ENCODE measurements around the gene ARHGAP19.

The ARHGAP19 gene, protein sequence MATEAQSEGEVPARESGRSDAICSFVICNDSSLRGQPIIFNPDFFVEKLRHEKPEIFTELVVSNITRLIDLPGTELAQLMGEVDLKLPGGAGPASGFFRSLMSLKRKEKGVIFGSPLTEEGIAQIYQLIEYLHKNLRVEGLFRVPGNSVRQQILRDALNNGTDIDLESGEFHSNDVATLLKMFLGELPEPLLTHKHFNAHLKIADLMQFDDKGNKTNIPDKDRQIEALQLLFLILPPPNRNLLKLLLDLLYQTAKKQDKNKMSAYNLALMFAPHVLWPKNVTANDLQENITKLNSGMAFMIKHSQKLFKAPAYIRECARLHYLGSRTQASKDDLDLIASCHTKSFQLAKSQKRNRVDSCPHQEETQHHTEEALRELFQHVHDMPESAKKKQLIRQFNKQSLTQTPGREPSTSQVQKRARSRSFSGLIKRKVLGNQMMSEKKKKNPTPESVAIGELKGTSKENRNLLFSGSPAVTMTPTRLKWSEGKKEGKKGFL

DNA sequence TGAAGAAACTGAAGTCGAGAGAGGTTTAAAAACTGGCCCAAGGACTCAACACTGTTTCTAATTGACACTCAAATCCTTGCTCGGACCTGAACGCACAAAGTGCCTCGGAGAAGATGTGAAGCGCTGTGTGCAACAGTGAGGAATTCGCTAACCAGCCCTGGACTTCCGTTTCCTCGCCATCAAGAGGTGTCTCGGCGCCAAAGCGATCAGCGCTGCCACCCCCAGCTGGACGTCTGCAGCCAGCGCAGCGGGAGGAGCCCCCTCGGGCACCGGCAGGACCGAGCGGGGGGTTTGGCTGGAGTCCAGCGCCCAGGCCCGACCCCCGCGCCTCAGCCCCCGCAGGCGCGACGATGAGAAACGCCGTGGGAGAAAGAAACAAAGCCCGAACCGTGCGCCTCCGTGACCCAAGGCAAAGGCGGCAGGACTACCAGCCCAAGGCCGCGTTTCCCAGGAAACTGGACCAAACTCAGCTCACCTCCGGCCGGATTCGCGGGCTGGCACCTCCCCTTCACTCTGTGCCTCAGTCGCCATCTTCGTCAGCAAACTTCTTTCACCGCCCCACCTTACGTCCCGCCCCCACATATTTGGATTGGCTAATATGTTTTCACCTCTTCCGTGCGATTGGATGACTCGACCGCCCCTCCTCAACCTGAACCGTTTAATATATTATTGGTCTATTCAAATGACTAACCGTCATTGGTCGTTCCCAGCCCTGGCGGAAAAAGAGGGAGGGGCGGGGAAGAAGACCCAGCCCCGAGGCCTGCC, at the start of gene ARHGAP19:
Gene ARHGAP19, minus strand, starts transcription at position 541 of the 765 bp plus-strand sequence. Its CDS starts 10 bp downstream, at position 531.
- peak; percentile 95 for DNase-seq

DNA sequence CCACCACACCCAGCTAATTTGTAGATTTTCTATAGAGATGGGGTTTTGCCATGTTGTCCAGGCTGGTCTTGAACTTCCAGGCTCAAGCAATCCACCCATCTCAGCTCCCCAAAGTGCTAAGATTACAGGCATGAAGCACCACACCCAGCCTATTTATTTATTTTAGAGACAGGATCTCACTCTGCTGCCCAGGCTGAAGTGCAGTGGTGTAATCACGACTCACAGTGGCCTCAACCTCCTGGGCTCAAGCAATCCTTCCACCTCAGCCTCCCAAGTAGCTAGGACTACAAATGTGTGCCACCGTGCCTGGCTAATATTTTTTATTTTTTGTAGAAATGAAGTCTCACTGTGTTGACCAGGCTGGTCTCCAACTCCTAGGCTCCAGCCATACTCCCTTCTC, 49.0 kb upstream of the ARHGAP19 start:
- no peak for DNase-seq

DNA sequence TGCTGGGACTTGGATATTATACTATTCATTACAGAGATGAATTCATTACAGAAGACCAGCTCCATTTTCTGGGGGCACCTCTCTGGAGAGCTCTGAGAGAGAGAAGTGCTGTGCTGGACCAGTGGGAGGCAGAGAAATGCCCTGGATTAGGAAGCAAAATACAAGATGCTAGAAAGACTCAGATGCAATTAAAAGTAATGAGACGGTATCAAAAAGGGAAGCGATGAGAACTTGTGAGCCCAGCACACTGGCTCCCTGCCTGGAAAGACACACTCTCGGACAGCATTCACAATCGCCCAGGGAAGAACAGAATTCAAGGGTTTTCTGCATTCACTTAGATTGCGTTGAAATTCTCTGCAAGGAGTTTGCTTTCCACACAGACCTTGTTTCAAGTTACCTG, 45.6 kb upstream of the ARHGAP19 start:
- no peak for DNase-seq

DNA sequence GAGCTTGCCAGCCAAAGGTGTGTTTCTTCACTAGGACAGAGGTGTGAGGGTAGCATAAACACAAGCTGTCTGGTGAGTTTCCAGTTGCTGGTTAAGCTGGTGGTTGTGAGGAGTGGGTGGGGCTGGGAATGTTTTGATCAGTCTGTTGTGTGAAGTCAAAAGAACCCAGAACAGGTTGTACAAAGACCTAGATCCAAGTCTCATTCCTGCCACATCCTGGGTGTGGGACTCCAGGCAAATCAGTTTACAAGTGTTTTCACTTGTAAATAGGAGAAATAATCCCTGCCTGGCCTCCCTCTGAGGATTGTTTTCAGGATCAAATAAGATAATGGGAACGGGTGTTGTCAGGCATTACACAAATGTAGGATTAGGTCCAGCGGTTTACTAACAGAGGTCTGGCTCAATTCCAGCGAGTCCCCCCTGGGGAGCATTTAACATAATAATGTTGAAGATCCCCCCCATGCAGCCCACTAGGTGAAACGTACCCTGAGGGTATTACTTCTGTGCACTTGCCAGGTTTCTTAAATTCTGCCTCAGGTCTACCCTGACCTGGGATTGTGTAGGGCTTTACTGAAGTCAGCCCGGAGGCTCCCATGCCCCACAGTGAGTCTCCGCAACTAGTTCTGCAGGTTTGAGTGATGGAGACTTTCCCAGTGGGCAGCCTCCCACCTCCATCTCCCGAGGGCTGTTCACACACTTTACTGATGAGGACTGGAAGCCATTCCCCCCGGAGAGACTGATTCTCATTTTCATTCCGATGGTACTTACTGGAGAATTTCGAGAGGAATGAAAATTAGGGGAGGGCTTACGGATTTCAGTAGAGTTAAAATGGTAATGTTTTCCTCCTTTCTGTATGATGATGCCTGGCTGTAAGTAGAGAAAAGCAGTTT, 44.8 kb upstream of the ARHGAP19 start:
- DNase-seq, result peak; percentile 64

DNA sequence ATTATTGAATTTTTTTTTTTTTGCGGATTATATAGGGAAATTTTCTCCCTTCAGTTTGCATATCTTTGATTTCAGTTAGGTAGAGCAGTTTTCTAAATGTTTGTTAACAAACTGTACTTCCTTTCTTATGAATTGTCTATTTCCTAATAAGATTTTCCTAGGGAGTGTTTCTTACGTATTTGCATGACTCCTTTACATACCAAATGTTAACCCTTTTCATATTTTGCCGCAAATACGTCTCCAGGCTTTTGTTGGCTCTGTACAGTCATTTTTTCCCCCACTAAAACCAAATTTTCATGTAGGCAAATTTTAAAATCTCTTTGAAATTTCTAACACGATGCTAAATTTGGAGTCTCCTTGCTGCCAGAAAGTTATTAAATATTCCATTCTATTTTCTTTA, 44.0 kb upstream of the ARHGAP19 start:
- DNase-seq, result peak; percentile 65

DNA sequence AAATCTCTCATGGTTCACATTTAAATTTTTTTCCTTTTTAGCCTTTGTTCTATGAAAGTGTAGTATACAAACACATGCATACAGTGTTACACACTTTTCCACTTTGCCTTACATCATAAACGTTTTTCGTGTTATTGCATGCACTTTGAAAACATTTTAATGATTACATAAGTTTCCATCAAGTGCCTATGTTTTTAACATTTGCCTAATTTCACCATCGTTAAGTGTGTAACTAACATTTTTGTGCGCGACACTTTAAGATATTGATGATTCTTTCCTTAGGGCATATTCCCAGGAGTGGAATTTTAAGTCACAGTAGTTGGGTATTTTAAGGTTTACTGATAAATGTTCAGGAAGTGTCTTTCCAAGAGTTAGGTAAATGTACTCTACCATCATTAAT, 43.6 kb upstream of the ARHGAP19 start:
- no peak for DNase-seq

DNA sequence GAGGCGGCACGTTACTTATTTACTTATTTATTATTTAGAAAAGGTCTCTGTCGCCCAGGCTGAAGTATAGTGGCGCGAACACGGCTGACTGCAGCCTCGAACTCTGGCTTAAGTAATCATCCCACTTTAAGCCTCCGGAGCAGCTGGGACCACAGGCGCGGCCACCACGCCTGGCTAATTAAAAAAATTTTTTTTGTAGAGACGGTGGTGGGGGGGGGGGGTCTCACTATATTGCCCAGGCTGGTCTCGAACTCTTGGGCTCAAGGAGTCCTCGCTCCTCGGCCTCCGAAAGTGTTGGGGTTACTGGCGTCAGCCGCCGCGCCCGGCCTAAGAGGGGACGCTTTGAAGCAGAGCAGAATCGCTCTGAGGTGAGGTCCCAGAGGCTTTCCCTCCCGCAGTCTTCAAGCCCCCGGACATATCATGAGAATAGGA, 42.8 kb upstream of the ARHGAP19 start:
- DNase-seq, result no peak

DNA sequence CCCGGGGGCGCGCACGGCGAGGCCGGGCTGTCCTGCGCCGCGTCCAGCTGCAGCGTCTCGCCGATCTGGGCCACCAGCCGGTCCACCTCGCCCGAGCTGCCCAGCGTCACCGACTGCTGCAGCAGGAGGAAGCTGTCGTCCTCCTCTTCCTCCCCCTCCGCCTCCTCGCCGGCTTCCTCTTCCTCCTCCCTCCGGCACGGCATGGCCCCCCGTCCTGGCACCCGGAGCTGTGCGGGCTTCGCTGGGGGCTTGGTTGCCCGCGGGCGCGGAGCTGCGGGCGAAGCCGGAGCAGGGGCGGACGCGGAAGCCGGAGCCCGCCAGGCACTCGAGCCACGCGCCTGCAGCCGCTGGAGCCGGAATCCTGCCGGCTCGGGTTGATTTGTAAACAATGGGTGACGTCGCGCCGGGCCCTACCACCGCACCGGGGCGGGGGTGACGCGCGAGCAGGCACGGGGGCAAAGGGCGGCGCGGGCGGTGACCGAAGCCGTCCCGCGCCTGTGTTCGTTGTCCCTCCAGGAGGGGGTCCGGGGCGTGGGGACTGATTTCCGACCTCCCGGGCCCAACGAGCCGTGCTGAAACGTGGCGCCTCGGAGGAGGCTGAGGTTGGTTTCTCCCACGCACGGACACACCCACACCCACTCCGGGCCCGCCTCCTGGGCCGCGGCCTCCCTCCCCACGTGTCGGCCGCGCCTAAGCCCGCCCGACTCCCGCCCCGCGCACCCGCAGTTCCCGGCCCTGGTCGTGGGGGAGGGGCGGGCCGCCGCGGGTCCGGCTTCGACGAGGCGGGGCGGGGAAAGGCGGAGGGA, 42.1 kb upstream of the ARHGAP19 start, which contains the start of gene FRAT2:
Gene FRAT2, minus strand, starts transcription at position 360 of the 806 bp plus-strand sequence. Its CDS starts 157 bp downstream, at position 203.
- peak; percentile 35 for DNase-seq

DNA sequence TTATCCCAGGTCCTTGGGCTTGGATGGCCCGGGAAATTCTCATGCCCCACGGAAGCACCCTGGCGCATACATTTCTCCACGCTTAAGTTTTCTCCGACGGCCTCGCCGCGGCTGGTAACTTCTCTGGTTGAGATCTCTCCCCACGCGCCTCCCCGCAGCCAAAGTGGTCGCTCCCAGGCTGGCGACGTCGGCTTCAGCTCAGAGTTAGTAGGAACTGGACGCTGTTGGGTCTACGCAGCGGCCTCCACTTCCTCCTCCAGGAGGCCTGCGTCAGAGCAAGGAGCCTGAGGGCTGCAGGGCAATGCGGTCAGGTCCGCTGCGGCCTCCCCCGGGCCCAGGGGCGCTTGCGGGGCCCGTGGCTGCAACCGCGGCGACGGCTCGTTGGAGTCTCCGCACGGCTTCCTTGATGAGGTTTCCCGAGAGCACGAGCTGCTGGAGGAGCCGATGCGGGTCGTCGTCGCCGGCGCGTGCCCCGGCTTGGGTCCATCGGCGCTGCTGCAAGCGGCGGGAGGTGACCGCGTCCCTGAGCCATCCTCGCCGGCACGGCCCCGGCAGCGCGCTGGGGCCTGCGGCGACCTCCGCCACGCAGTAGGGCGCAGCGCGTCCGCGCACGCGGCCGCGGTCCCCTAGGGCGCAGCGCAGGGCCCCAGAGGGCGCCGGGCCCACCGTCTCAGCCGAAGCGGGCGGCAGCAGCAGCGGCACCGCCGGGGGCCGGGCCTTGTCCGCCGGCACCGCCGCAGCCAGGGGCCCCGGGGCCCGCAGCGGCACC, 41.3 kb upstream of the ARHGAP19 start:
- DNase-seq, result no peak

DNA sequence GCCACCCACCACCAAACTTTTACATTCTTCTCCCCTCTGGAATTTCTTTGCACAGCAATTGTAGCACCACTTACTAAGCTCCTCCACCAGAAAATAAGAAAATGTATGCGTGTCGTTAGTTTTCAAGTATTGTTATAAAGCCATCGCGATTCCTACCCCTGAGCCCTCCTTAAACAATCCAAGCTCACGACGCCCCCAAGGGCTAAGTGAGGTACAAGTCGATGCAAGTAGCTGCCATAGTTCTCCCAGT, 40.8 kb upstream of the ARHGAP19 start:
- no peak for DNase-seq

DNA sequence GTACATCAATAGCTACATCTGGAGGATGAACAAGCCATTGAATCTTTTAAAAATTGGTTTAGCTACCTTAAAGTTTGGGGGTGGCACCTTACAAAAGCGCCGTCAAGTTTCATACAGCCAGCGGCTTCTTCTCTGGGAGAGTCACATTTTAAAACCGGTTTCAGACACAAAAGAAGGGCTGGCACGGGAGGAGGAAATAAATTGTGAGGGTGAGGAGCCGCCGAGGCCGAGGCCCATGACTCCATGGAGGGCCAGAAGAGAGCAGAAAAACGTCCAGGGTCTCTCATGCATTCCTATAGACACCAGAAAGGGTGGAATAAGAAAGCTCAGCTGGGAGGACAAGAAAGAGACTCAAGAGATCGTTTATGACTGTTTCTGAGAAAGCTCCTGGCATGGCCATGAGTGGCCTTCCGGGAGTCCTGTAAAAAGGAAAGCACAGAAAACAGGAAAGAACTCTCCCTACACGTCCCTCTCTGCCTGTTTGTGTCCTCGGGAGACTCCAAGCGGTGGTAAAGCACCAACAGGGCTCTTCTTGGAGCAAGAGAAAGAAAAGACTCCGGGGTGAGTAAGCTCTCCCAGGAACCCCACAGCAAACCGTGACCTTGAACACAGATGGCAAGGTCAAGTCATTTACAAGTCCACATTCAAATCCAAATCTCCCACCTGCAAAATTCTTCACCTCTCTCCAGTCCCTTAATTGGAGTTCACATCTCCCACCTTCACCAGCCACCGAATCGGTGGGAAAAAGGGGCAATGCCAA, 40.3 kb upstream of the ARHGAP19 start:
- no peak for DNase-seq

DNA sequence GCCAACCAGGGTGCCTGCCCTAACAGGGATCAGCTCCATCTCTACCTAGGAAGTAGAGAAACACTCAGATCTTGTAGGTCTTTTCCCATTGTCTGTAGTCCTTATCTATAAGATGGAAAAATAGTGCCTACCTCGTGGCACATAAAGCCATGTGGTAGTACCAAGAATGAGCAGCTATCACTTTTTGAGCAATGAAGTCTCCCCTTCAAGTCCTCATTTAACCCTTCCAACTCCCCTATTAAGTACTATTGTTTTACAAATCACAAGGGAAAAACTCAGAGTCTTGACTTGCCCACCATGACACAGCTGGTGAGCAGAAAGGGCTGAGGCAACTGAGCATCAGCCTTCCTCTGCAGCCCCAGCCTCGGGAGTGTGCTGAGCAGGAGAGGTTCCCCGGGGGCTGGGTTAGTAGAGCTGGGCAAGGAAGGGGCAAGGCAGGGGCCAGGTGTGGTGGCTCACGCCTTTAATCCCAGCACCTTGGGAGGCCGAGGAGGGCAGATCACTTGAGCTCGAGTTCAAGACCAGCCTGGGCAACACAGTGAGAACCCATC, 38.8 kb upstream of the ARHGAP19 start:
- DNase-seq, result no peak

DNA sequence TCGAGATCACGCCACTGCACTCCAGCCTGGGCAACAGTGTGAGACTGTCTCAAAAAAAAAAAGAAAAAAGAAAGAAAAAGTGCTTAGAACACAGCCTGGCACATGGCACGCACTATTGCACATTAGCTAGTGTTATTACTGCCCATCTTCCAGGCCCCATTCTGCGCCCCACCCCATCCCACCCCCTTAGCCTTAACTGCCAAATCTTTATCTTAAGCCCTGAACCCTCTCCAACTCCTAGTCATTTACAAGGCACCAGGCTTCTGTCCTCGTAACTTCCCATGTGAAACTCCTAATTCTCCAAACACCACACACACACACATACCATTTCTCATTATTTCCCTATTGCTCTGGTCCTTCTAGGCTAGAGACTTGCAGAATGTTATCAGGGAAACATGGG, 37.3 kb upstream of the ARHGAP19 start:
- no peak for DNase-seq

DNA sequence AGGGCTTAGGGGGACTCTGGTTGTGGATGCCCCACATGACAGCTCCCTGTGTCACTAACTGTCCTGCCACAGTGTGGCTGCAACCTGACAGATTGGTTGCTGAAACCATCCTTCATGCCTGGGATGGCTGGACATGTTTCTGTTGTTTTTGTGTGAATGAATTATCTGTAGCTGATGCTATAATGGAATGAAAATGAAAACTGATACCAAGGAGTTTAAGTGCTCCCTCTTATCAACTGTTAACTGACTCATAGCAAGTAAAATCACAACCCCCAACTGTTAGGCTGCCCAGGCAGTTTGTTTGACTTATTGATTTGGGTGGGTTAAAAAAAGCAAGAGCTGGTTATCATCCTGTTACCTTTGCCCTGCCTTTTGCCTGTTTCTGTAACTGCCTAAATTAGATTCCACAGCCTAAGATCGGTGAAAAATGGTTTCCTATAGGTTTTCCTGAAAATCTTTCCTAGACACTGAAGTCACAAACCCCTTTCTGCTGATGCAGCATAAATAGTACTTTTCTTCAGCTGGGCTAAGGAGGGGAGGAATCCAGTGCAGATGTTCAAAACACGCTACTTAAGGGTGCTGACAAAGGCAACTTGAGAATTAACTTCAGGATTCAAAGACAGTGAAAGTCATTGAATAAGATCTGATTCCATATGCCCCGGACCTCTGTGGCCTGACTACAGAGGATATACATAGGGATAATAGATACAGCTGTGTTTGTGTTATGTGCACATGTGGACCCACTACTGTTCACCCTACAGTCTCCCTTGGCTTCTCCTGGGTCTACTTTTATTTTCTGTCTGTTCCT, 36.4 kb upstream of the ARHGAP19 start:
- no peak for DNase-seq

DNA sequence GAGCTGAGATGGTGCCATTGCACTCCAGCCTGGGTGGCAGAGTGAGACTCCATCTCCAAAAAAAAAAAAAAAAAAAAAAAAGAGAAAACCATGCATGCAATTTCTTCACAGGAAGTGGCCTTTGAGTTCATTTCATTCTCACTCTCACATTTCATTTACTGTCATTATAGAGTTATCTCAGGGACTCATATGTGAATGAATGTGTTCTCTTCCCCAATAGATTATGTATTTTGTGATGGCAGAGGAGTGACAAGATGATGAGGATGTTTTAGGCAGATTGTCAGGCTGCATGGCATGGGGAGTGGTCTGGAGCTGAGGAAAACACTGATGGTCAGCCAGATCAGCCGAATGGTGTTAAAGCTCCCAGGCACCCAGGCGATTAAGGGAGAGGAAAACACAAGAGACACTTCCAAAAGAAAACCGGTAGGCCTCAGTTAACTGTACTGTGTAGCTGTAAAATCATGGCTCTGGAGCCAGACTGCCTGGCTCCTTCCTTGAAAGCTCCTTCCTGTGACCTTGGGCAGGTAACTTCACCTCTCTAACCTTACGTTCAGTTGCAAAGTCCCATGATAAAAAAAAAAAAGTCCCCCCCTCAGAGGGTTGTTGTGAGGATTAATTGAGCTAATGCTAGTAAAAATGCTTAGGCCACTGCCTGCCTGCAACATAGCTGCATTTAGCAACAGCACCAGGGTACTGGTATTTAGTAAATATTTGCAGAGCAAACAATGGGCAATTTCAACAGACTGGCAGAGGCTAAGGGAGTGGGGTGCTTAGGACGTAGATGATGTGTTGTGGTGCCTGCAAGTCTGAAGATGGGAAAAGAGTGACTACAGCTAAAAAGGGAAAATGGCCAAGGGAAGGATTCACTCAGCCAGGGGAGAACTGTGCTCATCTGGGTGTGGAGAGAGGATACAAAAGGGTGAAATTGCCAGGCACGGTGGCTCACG, 35.2 kb upstream of the ARHGAP19 start:
- no peak for DNase-seq

DNA sequence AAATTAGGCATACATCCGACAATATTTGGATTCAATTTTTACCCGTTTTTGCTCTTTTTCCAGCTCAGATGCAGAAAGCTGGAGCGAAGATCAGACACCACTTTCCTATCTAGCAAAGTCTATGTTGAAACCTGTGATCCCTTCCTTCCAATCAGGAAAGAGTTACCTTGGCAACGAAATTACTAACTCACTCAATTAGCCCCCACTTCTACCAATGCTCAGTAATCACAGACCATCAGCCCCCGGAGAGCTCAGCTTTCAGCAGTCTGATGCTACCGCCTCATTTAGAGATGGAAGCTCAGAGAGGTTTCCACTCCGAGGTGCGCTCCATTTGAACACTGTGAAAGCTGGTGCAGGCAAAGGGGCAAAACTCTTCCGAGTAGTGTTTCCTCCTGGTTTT, 33.3 kb upstream of the ARHGAP19 start:
- DNase-seq, result no peak

DNA sequence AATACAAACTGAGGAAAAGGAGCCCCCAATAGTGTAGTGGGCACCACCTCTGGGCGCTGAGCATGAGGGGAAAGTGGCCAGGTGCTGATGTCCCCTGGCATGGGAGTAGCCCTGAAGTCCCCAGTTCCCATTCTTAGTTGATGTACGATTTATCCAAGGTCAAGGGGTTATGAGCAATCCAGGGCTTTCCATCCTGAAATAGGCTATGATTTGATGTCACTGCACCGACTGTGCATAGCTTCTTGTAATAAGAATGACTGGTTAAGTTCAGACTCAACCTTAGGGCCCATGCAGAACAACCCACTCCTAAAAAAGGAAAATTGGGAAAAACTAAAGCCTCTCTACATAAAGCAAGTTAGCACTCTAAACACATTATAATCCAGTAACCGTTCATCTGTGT, 31.1 kb upstream of the ARHGAP19 start:
- no peak for DNase-seq

DNA sequence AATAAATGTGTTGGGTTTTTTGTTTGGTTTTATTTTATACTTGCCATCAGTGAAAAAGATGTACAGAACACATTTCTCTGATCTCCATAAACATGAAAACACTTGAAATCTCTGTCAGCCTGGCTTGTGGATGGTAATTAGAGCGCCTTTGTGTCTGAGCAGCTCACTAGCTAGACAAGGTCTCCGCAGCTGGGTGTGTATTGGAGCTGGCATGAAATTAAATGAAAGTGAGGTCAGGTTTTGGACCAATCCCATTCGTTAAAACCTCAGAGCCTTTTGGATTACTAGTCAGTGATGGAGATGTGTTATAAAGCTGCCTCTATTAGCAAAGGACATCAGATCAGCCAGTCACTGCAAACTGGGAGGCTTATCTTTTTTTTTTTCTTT, 29.4 kb upstream of the ARHGAP19 start:
- DNase-seq, result no peak
